ENCODE measurements around the gene RASGEF1B. TPM values are rescaled to one million over a fixed set of nuclear protein-coding genes. Genes with fewer than 3 reads are reported as not detected.

RASGEF1B gene
- polyA plus RNA-seq, 1 experiment, result not detected

DNA sequence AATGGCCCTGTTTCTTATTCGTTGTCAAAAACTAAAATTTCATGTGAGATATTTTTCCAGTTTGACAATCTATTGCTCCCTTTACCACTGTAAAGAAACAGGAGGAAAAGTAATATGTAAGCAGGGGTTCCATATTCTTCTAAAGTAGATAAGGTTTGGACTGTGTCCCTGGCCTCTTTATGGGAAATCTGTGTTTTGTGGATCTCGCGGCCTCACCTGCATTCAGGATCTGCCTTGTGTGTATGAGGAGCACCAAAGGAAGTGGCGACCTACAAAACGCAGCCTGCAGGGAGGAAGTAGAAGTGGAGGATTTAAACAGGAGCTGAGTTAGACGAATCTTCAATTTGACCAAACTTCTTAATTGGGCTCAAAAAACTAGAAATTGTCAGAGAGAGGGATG, 67.0 kb downstream of the RASGEF1B start:
- Histone ChIP-seq H3K27me3 (ENCODE audit: control insufficient read depth, insufficient read depth, low read length) (no peaks in the 10 kb centered on the region), H3K4me3 (ENCODE audit: low read depth, low read length) (no peak overlapping the region), H3K36me3 (ENCODE audit: control insufficient read depth, insufficient read depth, low read length) (no peaks in the 10 kb centered on the region)
- TF ChIP-seq, protein P1, sequence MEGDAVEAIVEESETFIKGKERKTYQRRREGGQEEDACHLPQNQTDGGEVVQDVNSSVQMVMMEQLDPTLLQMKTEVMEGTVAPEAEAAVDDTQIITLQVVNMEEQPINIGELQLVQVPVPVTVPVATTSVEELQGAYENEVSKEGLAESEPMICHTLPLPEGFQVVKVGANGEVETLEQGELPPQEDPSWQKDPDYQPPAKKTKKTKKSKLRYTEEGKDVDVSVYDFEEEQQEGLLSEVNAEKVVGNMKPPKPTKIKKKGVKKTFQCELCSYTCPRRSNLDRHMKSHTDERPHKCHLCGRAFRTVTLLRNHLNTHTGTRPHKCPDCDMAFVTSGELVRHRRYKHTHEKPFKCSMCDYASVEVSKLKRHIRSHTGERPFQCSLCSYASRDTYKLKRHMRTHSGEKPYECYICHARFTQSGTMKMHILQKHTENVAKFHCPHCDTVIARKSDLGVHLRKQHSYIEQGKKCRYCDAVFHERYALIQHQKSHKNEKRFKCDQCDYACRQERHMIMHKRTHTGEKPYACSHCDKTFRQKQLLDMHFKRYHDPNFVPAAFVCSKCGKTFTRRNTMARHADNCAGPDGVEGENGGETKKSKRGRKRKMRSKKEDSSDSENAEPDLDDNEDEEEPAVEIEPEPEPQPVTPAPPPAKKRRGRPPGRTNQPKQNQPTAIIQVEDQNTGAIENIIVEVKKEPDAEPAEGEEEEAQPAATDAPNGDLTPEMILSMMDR (IDR thresholded peaks at IDR 0.05; ENCODE audit: insufficient read depth, low read depth, low read length), result no peak
- POLR2A ChIA-PET, result no interaction called here
- CTCF ChIA-PET, result interaction anchor here (1.3 to 1.4 kb wide), 2 partner anchors 14 to 864 kb away, joined by 3 to 7 read pairs; no protein-coding TSS in a partner anchor
- DNase-seq (ENCODE audit: low read depth), result no peak

DNA sequence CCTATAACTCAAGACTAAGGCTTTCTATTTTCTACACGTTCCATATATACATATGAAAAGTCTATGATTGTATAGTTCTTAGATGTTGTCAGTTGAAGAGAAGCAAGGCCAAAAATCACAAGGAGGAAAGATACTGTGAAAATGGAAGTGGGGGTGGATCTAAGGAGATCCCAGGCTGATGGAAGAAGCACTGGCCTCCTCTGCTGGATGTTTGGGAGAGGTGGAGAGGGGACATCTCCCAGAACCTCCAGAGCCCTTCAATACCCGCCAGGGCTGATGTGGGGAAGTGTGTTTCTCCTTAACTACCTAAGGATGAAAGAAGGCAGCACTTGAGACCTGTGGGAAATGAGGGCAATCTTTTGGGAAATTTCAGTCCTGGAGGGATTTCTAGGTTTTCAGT, 67.4 kb downstream of the RASGEF1B start:
- POLR2A ChIA-PET, result no interaction called here
- no peak for DNase-seq (ENCODE audit: low read depth)
- no peaks in the 10 kb centered on the region for H3K27me3 ChIP-seq (ENCODE audit: control insufficient read depth, insufficient read depth, low read length)

DNA sequence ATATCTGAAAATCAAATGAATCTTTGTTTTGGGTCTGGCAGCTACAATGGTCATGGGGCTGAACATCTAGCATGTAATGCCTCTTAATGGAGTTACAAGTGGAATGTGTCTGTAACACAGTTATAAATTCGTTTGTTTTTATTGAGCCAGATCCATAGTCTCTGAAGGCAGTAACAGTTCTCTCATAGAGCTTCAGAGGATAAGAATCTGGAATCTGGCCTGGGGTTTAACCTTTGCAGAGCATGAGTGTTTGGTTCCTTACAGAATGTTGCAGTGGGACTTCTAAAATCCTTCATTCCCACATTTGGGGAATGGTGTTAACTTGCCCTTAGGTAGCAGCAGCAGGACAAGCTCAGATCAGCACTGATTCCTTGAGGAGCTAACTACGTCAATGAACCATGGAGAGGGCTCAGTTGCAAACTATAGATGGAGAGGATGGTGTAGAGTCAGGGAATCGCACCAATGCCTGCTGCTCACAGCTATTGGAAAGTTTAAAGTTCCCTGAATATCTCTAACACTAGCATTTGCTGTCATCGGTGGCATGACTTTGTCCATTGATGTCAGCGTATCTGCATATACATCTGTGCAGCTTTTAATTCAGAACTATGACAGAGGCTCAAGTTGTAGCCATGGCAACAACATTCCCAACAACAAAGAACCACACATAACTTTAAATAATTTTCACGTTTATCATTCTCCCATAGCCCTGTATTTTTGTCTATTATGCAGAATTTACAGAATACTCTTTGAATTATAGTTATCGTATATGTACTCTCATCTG, 72.2 kb downstream of the RASGEF1B start:
- TF ChIP-seq, protein P1 (IDR thresholded peaks at IDR 0.05; ENCODE audit: insufficient read depth, low read depth, low read length), result no peak
- POLR2A ChIA-PET, result no interaction called here
- H3K36me3 ChIP-seq (ENCODE audit: control insufficient read depth, insufficient read depth, low read length), result no peaks in the 10 kb centered on the region

More for the DNA sequence above, 67.4 kb downstream of the RASGEF1B start:
- CTCF ChIA-PET, result interaction anchor here (1.3 to 1.4 kb wide), 2 partner anchors 14 to 864 kb away, joined by 3 to 7 read pairs; no protein-coding TSS in a partner anchor
- H3K36me3 ChIP-seq (ENCODE audit: control insufficient read depth, insufficient read depth, low read length), result no peaks in the 10 kb centered on the region
- no peak overlapping the region for H3K4me3 ChIP-seq (ENCODE audit: low read depth, low read length)
- TF ChIP-seq, protein P1 (IDR thresholded peaks at IDR 0.05; ENCODE audit: insufficient read depth, low read depth, low read length), result no peak

DNA sequence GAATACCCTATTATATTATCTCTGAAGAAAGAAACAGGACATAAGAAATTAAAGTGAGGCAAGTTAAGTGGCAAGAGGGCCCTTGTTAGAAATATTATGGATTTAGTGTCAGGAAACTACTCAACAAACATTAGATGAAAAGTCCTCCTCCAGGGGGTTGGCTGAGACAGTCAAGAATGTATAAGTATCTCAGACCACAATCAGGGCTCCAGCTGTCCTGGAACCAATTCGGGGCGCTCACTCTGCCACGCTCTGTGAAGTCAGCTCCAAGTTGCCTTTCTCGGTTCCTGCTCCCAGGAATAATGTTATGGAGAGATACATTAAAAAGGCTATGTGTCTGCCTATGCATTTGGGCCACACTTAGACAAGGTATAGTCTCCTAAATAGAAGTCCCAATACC, 73.3 kb downstream of the RASGEF1B start:
- Histone ChIP-seq H3K27me3 (ENCODE audit: control insufficient read depth, insufficient read depth, low read length) (no peaks in the 10 kb centered on the region), H3K4me3 (ENCODE audit: low read depth, low read length) (no peak overlapping the region), H3K36me3 (ENCODE audit: control insufficient read depth, insufficient read depth, low read length) (no peaks in the 10 kb centered on the region)
- ChIA-PET CTCF (no interaction called here), POLR2A (no interaction called here)
- no peak for DNase-seq (ENCODE audit: low read depth)
- TF ChIP-seq, protein P1 (IDR thresholded peaks at IDR 0.05; ENCODE audit: insufficient read depth, low read depth, low read length), result no peak

More for the DNA sequence above, 72.2 kb downstream of the RASGEF1B start:
- CTCF ChIA-PET, result interaction anchor here (1.1 to 1.2 kb wide), 2 partner anchors 48 to 445 kb away, joined by 3 read pairs; no protein-coding TSS in a partner anchor
- no peaks in the 10 kb centered on the region for H3K27me3 ChIP-seq (ENCODE audit: control insufficient read depth, insufficient read depth, low read length)
- no peak for DNase-seq (ENCODE audit: low read depth)
- no peak overlapping the region for H3K4me3 ChIP-seq (ENCODE audit: low read depth, low read length)

DNA sequence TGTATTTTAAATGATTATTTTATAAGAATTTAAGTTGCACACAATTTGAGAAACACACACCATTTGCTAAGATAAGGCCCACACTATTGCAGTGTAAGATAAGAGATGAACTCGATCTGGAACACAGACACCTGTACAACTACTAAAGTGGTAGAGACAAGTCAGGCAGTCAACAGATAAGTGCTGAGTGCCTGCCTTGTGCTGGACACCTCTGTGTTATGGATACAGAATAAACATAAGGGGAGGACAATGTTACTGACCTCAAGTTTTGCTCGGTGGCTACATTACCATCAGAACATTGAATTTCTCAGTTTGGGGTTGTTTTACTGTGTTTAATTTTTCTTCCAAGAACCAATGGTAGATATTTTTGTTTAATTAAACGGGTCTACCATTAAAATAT, 74.1 kb downstream of the RASGEF1B start:
- TF ChIP-seq, protein P1 (IDR thresholded peaks at IDR 0.05; ENCODE audit: insufficient read depth, low read depth, low read length), result no peak
- ChIA-PET POLR2A (no interaction called here), CTCF (interaction anchor here (1.1 kb wide), 1 partner anchor 328 kb away, joined by 3 read pairs; no protein-coding TSS in a partner anchor)
- Histone ChIP-seq H3K36me3 (ENCODE audit: control insufficient read depth, insufficient read depth, low read length) (no peaks in the 10 kb centered on the region), H3K4me3 (ENCODE audit: low read depth, low read length) (no peak overlapping the region), H3K27me3 (ENCODE audit: control insufficient read depth, insufficient read depth, low read length) (no peaks in the 10 kb centered on the region)
- no peak for DNase-seq (ENCODE audit: low read depth)

All from BJ (cell line).